Heart left ventricle (tissue), 16 donors: Measurements from ENCODE around the gene BTG1. TPM values are rescaled to one million over a fixed set of nuclear protein-coding genes. Genes with fewer than 3 reads are reported as not detected.
"Not testable (repeated sequence)": the region's sequence is repeated elsewhere in the genome, so short reads cannot be mapped to it uniquely, and the experiment has no call there.

Experiments
- ATAC-seq, 4 donors: fragments of 200-7000 bp; cut with Tn5 transposase; one replicate each; pipeline ENCODE4 v1.9.1; 2020 to 2022; ENCODE audit warnings: moderate library complexity in 4 of 4, mild to moderate bottlenecking in 3 of 4, moderate number of reproducible peaks in 1 of 4
- DNase-seq, 5 donors: peaks; one replicate each; pipeline ENCODE4 v3.0.0-alpha.2; 2020
- H3K27ac ChIP-seq, 12 donors: fragments of 200-600 bp; sonication (generic) in 4 of 12; one replicate each; pipeline versions ENCODE4 v1.5.0 to v1.8.0; 2016 to 2022; ENCODE audit warnings: mild to moderate bottlenecking in 2 of 12
- H3K27me3 ChIP-seq, 9 donors: fragments of 200-600 bp; sonication (generic) in 2 of 9; one replicate each; pipeline versions ENCODE4 v1.5.1 to v1.8.0; 2016 to 2022; ENCODE audit warnings: mild to moderate bottlenecking in 3 of 9
- H3K36me3 ChIP-seq, 9 donors: fragments of 200-600 bp; sonication (generic) in 2 of 9; one replicate each; pipeline versions ENCODE4 v1.5.0 to v1.8.0; 2018 to 2022; ENCODE audit warnings: mild to moderate bottlenecking in 2 of 9
- H3K4me1 ChIP-seq, 12 donors: fragments of 200-600 bp; sonication (generic) in 4 of 12; one replicate each; pipeline versions ENCODE4 v1.5.0 to v1.8.0; 2016 to 2022; ENCODE audit warnings: mild to moderate bottlenecking in 3 of 12
- H3K4me3 ChIP-seq, 12 donors: fragments of 200-600 bp; sonication (generic) in 4 of 12; one replicate each; pipeline versions ENCODE4 v1.5.0 to v1.8.0; 2017 to 2022; ENCODE audit warnings: mild to moderate bottlenecking in 9 of 12, moderate library complexity in 4 of 12
- H3K9me3 ChIP-seq, 12 donors: fragments of 200-600 bp; sonication (generic) in 4 of 12; one replicate each; pipeline versions ENCODE4 v1.5.0 to v1.8.0; 2016 to 2022; ENCODE audit warnings: mild to moderate bottlenecking in 1 of 12
- POLR2A ChIP-seq, 2 donors: fragments of 450-650 bp; IDR thresholded peaks; one replicate each; pipeline ENCODE4 v1.6.1; 2017; ENCODE audit warnings: antibody characterized with exemption in 2 of 2, mild to moderate bottlenecking in 2 of 2, moderate library complexity in 2 of 2
- WGBS, 4 donors: extraction: QIAGEN DNeasy Blood & Tissue Kit in 2 of 4; methylation state at CpG; one replicate each; pipeline versions ENCODE4 v1.1.5 to v1.1.7; 2013 to 2018; 5-methylcytosine and 5-hydroxymethylcytosine counted together
- intact Hi-C, 10 donors: fragments of 100-400 bp; cut with DNase I; formaldehyde crosslinking; loops; one replicate each; pipeline versions ENCODE4 v1.11.1 to v1.14.2; 2022
- polyA plus RNA-seq, 2 donors: library from polyadenylated mRNA; stranded (reverse); fragments of 200-250 nt; gene quantifications; one replicate each; pipeline ENCODE4 v1.2.3, GENCODE V29; 2013
- total RNA-seq, 9 donors: library from RNA; depleted of rRNA in 2 of 9; stranded (reverse); fragments of >200 nt in 2 of 9; fragmentation: NEBNext Ultra II Directional in 3 of 9; extraction: Animal tissue kit (Norgen Biotek cat#: 25700) in 3 of 9; gene quantifications; one replicate each; pipeline versions ENCODE4 v1.1.0 to v1.2.4, GENCODE V29; 2016 to 2023
- TF ChIP-seq, protein P1 (sequence below), 12 donors: fragments of 200-600 bp; sonication (generic) in 4 of 12; IDR thresholded peaks; one replicate each; pipeline versions ENCODE4 v1.5.0 to v1.8.0; 2018 to 2022; ENCODE audit warnings: antibody characterized with exemption in 12 of 12, mild to moderate bottlenecking in 5 of 12
- donor health status: ischemic (EF 13 %, LVEDD 7.1; RV severe dilation, severe dysfunction).
- donor health status: healthy with polysubstance abuse.
- donor health status: DM: no; HTN: yes; CAD: no.
- donor health status: DM: no; HTN: no; CAD: no.
- donor health status: ischemic (EF 25% LVEDD 6.9; RV normal size, moderate dysfunction).
- donor health status: ischemic (EF 25% LVEDD 5.7; RV mildly dilated, moderate dysfunction).
- donor health status: healthy.
- donor health status: DM: yes; HTN: yes; CAD: no.
- donor health status: ischemic (EF 35%, LVEDD 5.7; RV mildly dilated, moderate dysfunction).
- donor health status: nonischemic (EF 11% LVEDD 7.7; RV severe dilation, severe dysfunction).
- donor health status: DM: yes; HTN: yes; CAD: no.
- donor health status: PGD.
- donor health status: ischemic (EF 29% LVEDD 5.4; RV normal size, mild dysfunction).
- donor health status: nonischemic (EF 23%, LVEDD 6.1; RV moderate dilation, normal function).

Gene BTG1
- total and polyA plus RNA-seq, 11 donors = 20.5 to 120 (median 56.3) TPM

DNA sequence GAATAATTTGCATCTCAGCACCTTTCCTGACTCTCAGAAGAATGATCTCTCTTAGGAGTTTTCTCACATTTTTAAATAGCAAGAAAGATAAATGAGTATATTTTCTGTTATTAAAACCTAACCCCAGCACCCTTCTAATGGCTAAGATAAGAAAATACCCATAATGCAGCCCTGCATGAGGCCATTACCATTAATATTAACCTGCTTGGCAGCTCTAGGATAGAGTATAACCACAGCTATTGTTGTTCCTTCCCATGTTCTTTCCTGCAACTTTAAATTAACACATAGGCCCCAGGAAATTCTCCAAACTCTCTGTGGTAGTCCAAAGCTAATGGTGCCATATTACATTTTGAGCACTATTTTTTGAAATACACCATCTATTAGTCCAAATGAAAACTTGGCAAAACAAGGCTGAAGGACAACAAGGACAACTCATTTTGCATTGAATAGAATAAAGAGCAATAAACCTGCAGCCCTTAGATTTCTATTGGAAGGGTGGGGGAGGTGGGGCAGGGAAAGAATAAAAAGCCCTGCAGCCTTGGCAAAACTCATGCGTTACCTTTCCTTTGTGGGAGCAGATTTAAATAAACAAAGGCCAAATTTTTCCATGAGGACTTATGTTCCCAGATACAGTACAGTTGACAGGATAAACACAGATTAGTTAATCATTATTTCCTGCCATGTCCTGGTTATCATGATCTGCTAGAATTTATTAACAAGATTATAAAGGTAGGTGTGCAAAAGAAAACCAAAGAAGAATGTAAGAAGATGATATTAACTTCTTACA, 46.9 kb downstream of the BTG1 start:
- TF ChIP-seq, protein P1, sequence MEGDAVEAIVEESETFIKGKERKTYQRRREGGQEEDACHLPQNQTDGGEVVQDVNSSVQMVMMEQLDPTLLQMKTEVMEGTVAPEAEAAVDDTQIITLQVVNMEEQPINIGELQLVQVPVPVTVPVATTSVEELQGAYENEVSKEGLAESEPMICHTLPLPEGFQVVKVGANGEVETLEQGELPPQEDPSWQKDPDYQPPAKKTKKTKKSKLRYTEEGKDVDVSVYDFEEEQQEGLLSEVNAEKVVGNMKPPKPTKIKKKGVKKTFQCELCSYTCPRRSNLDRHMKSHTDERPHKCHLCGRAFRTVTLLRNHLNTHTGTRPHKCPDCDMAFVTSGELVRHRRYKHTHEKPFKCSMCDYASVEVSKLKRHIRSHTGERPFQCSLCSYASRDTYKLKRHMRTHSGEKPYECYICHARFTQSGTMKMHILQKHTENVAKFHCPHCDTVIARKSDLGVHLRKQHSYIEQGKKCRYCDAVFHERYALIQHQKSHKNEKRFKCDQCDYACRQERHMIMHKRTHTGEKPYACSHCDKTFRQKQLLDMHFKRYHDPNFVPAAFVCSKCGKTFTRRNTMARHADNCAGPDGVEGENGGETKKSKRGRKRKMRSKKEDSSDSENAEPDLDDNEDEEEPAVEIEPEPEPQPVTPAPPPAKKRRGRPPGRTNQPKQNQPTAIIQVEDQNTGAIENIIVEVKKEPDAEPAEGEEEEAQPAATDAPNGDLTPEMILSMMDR (IDR thresholded peaks at IDR 0.05) = no peak
- no peak for TF ChIP-seq POLR2A (IDR thresholded peaks at IDR 0.05)
- no peaks in the 10 kb centered on the region for H3K36me3 ChIP-seq
- intact Hi-C loops = no loop called here
- 64 to 85% (median 75%) methylated on average over 1 of the region's 1 CpG for WGBS, 4 donors
- ATAC-seq = no peak
- H3K4me1 ChIP-seq = peaks cover 0 to 26% (median 0%) of the 10 kb centered on the region in 12 donors
- DNase-seq = no peak
- H3K27me3 ChIP-seq = no peaks in the 10 kb centered on the region
- H3K27ac ChIP-seq = no peak overlapping the region
- H3K4me3 ChIP-seq = no peak overlapping the region
- no peaks in the 10 kb centered on the region for H3K9me3 ChIP-seq

DNA sequence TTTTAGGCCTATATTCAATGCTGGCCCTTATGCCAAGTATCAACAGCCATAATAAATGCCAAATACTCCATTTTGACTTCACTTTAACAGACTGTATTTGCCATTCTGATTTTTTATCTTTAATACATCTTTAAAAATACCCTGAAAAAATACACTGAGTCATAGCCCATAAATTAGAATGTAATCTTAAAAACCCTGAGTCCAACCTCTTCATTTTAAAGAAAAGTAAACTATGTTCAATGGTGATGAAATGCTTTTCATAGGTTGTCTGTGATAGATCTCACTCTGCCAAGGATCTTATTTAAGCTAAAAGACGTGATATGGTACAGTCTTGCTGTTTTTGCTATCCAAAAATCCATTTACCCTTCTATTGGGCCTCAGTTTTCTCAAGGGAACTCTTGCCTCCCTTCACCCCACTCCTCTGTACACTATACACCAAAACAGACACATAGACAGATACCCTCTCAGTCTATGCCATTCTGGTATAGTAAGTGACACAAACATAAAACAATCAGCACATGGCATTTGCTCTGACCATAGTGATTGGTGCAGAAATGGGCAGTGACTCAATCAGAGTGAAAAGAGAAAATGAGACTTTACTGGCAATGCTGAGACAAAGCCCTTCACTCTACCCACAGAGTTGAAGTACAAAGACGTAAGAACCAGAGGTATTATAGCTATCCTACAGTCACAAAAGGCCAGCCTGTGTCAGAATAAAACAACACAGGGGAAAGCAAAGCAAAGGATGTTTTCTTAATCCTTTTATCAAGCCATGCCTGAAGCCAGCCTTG, 49.1 kb downstream of the BTG1 start:
- DNase-seq (no peak), ATAC-seq (no peak)
- intact Hi-C loops = no loop called here
- Histone ChIP-seq H3K36me3 (no peaks in the 10 kb centered on the region), H3K4me1 (peaks cover 0 to 26% (median 0%) of the 10 kb centered on the region in 12 donors), H3K27me3 (no peaks in the 10 kb centered on the region), H3K4me3 (no peak overlapping the region), H3K9me3 (no peaks in the 10 kb centered on the region), H3K27ac (no peak overlapping the region)
- TF ChIP-seq, protein P1 (IDR thresholded peaks at IDR 0.05) = no peak
- TF ChIP-seq POLR2A (IDR thresholded peaks at IDR 0.05) = no peak
- WGBS, 4 donors = 87 to 91% (median 89%) methylated on average over 2 of the region's 2 CpGs

DNA sequence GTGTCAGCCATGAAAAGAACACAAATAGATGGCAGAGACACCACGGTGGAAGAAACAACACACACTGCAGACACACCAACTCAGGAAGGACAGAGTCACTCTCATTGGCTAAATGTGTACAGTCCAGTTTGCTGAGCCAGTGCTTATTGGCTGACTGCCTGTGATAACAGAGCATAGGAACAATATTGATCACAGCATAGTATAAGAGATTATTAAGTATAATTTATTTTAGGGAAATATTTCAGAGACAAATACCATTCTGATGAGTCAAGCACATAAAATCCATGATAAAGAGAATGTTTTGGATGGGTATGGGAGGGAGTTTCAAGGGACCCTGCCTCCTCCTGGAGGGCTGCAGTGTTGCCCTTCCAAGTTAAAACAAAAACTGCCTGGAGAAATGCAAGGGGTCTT, 50.9 kb downstream of the BTG1 start:
- no peak for TF ChIP-seq POLR2A (IDR thresholded peaks at IDR 0.05)
- TF ChIP-seq, protein P1 (IDR thresholded peaks at IDR 0.05) = no peak
- DNase-seq (no peak), ATAC-seq (no peak)
- peaks cover 0 to 31% (median 0%) of the 10 kb centered on the region in 12 donors for H3K4me1 ChIP-seq
- H3K4me3 ChIP-seq = no peak overlapping the region
- no peak overlapping the region for H3K27ac ChIP-seq
- intact Hi-C loops = no loop called here
- 50 to 60% (median 58%) methylated on average over 1 of the region's 1 CpG for WGBS, 4 donors
- H3K9me3 ChIP-seq = no peaks in the 10 kb centered on the region
- H3K27me3 ChIP-seq = no peaks in the 10 kb centered on the region
- no peaks in the 10 kb centered on the region for H3K36me3 ChIP-seq

DNA sequence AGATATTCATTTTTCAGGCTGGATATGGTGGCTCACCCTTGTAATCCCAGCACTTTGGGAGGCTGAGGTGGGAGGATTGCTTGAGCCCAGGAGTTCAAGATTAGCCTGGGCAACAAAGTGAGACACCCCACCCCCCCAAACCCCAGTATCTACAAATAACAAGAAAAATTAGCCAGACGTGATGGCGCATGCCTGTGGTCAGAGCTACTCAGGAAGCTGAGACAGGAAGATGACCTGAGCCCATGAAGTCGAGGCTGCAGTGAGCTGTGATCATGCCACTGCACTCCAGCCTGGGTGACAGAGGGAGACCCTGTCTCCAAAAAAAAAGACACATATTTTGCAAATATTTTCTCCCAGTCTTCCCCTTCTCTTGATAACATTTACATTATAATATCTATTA, 51.3 kb downstream of the BTG1 start:
- H3K4me3 ChIP-seq, DNase-seq, ATAC-seq, H3K27ac ChIP-seq, intact Hi-C loops, H3K27me3 ChIP-seq, H3K9me3 ChIP-seq, H3K36me3 ChIP-seq: not testable (repeated sequence)
- WGBS, 4 donors = 52 to 76% (median 74%) methylated on average over 3 of the region's 3 CpGs
- H3K4me1 ChIP-seq = peaks cover 0 to 35% (median 0%) of the 10 kb centered on the region in 12 donors
